ENCODE data around the gene POU2F3.

GRCh38 chr11:120310870-120311269 lies 70.9 kb downstream of the POU2F3 start:
- no peak for TF ChIP-seq POLR2A (IDR thresholded peaks at IDR 0.05)
- no peak for TF ChIP-seq CTCF (IDR thresholded peaks at IDR 0.05)
- no peak for TF ChIP-seq POLR2AphosphoS5 (IDR thresholded peaks at IDR 0.05)
- TF ChIP-seq EP300 (IDR thresholded peaks at IDR 0.05) = no peak

All from stomach (tissue), 4 donors.